ENCODE data around the gene DCC.

- TF ChIP-seq CTCF (IDR thresholded peaks at IDR 0.05): no peak
- TF ChIP-seq POLR2AphosphoS5 (IDR thresholded peaks at IDR 0.05): no peak
- no peak for TF ChIP-seq POLR2A (IDR thresholded peaks at IDR 0.05)
Measured at GRCh38 chr18:52678034-52678433, 338.0 kb downstream of the DCC start.

Measured in transverse colon (tissue), 4 donors.